NCI-H2107 treated with DMSO at 0.1 percent for 48 hours (cell line): ENCODE data around the gene DEAF1.
A peak's percentile ranks its signal among the peaks of the same experiment; 100 is the strongest.
"Not testable (repeated sequence)": the region's sequence is repeated elsewhere in the genome, so short reads cannot be mapped to it uniquely, and the experiment has no call there.

ENCODE experiments used
- DNase-seq: peaks from one replicate; lab custom pipeline; 2025; ENCODE audit not compliant: unreplicated experiment; lab: John Stamatoyannopoulos, UW

DEAF1 gene

DNA sequence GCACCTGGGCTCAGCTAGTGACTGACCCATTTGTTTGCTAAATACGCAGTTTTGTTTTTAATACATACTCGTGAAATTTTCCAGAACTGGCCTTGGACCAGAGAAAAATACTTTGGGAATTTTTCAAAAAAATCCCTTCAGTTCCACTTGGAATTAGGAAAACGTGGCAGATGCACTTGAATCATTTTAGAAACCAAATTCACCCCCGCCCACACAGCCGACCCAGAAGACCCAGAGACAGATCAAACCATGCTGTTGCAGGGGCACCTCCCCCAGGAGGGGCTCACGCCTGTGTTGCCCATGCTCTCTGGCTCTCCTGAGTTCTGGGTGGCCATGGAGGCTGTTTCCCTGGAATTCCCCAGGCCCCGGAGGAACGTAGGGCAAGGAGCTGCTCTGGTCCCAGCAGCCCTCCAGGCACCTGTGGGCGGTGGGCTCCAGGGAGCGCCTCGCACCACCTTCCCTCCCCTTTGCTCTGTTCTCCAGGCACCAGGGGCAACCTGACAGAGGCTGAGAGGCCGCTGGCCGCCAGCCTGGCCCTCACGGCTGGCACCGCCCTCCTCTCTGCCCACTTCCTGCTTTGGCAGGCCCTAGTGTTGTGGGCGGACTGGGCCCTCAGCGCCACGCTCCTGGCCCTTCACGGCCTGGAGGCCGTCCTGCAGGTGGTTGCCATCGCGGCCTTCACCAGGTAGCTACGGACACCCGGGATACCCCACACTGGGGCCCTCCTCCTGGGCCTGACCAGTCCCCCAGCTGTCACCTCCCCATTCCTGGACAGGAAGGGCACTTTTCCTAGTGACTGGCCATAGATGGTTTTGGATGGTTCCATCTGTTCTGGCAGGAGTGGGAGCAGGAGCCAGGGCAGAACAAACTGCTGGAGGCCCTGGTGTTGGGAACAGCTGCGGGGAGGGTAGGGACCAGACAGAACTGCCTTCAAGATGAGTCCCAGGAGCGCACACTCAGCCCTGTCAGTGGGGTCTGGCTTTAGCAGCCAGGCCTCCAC, 7.7 kb upstream of the DEAF1 start:
- no peak for DNase-seq

DNA sequence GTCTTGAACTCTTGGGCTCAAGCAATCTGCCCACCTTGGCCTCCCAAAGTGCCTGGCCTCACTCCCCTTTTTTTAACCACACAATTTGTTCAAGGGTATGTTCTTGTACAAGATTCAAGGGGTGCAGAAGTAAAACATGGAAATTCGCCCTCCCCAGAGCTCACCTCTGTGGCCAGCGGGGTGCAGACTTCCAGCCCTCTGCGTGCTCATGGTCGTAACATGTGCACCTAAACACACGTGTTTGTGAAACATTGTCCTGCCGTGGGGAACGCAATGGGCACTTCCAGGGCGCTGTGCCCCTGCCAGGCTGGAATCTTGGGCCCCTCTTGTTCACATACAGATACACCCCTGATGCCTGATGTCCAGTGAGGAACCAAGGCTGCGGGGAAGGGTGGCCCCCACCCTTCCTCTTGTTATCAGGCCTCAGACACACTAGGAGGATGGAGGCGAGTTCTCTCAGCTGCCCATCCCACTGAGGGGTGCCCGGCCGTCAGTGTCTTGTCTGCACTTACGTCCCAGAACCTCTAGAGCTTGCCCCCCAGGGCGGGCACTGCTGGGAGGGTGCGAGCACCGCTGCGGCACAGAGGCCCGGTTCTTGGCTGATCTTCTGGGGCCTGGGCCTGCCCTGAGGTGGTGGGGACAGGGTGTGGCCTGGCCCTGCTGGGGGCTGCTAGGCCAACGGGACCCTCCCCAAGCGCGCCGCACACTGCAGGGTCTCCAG, 6.9 kb upstream of the DEAF1 start:
- DNase-seq: no peak

DNA sequence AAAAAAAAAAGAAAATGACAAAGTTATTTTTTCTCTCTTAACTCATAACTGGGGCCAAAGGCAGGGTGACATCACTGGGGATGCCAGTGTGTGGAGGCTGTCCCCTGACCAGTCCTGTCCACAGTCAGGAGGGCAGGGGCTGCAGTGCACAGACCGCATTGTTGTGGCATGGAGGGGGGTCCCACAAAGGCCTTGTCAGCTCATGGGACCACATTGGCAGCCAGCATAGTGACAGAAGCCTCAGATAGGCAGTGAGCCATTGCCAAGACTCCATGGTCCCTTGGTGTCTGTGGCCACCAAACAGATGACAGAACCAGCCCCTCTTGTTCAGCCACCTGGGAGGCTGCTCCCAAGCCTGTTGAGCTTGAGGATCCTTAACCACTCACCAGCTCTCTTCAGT, 4.7 kb upstream of the DEAF1 start:
- no peak for DNase-seq

DNA sequence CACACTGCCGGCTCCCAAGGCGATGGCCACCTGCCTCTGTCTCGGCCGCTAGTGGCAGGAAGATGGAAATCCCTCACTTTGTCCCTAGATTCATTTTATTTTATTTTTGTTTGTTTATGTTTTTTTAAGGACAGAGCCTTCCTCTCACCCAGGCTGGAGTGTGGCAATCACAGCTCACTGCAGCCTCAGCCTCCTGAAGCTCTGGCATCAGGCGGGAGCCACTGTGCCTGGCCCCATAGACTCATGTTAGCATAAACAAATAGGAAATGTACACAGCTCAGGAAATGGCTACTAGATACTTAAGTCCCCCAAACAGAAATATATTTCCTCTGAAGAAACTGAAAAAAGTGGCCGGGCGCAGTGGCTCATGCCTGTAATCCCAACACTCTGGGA, 4.1 kb upstream of the DEAF1 start:
- no peak for DNase-seq

DNA sequence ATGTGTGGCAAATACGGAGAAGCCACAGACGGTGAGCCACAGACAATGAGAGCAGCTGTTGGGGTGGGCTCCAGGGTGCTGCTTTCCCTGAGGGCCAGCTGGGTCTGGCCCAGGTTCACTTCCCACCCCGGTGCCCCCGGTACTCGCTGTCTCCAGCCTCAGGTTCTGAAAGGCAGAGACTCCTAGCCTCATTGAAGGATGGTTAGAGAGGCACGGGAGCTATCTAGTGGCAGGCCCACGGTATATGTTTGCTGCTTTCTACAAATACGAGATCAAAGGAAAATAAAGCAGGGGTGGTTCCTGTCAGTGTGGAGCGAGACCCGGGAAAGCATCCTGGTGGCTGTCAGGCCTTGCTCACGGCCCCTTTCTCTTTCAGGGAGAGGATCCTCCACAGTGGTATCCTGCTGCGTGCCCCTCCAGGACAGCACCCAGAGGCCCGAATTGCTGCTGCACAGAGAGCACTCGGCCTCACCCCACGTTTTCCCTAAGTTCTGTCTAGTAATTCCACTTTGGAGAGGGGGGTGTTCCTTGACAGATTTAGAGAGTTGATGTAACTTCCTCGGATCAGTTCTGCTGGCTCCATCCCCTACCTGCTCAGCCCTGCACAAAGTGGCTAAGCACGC, 3.6 kb upstream of the DEAF1 start:
- no peak for DNase-seq

DNA sequence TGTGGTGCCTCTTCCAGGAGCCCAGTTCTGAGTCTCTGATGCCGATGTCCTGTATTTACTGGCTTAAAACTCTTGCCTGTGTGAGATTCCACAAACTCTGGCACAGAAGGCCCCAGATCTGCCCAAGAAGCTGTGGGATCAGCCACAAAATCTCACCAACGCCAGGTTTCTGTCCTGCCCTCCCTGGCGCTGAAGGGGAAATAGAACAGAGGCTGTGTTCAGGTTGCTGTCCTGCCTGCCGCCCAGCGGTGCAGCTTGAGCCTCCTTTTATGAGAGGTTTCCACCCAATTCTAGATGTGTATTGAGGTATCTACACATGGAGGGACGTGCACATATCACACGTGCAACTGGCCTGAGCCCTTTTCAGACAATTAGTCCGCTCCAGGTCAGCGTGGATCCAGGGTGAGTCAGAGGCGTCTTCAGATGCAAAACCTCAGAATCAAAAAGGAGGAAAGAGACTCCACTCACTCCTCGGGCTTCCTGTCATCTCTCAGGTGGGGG, 2.8 kb upstream of the DEAF1 start:
- DNase-seq: no peak

DNA sequence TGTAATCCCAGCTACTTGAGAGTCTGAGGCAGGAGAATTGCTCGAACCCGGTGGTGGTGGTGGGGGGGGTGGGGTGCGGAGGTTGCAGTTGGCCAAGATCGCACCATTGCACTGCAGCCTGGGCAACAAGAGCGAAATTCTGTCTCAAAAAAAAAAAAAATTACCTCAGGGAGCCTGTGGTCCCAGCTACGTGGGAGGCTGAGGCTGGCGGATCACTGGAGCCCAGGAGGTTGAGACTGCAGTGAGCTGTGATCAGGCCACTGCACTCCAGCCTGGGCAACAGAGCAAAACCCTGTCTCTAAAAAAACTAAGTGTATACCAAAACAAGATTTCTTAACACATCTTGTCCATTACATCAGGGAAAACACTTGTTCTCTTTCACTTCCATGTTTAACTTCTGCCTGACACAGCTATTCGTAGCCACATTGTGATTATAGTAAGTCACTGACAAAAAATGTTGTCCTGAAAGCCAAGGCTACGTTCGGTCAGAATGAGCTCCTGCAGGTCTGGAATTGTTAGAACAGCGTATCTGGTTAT, 2.0 kb upstream of the DEAF1 start:
- no peak for DNase-seq

DNA sequence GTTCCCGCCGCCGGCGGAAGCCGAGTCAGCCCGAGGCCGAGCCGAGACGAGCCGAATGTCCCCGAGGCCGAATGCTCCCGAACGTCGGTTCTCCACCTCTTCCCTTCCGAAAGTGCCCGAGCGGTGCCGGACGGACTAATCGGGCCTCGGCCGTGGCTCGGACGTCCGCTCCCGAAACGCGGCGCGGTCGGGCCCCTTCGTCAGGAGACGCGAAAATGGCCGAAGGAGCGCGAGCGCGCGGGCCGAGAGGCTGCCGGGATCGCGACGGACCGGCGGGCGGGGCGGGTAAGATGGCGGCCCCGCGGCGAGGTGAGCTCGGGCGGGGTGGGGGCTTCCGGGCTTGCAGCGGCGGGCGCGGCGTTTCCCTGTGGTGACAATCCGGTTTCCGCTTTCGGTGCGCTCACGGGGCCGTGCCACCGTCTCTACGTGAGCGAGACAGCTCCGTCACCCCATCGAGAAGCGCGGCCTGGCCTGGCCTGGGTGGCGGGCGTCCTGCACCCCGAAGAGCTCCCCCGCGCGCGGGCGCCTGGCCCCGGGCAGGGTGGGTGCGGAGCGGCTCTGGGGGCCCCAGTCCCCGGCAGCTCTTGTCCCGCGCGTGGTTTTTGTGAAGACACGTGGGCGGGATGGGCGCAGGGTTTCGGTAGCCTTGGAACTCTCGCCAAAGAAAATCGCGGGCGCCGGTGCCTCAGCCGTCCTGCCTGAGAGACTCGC, 671 bp upstream of the DEAF1 start, which contains the start of gene TMEM80:
TSS of gene TMEM80 (plus strand) at position 279 of the 711 bp plus-strand sequence. CDS start at position 291, 12 bp downstream.
- DNase-seq: peak; percentile 87

DNA sequence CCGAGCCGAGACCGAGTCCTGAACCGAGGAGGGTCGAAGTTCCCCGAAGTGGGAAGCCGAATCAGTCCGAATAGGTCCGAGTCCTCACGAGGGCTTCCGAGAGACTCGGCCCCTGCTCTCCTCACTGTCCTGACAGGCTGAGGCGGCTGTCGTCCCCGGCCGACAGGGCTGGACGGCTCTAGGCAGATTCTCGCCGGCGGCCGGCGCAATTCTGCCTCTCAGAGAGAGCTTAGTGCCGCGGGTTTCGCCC, 191 bp upstream of the DEAF1 start:
- no peak for DNase-seq

DNA sequence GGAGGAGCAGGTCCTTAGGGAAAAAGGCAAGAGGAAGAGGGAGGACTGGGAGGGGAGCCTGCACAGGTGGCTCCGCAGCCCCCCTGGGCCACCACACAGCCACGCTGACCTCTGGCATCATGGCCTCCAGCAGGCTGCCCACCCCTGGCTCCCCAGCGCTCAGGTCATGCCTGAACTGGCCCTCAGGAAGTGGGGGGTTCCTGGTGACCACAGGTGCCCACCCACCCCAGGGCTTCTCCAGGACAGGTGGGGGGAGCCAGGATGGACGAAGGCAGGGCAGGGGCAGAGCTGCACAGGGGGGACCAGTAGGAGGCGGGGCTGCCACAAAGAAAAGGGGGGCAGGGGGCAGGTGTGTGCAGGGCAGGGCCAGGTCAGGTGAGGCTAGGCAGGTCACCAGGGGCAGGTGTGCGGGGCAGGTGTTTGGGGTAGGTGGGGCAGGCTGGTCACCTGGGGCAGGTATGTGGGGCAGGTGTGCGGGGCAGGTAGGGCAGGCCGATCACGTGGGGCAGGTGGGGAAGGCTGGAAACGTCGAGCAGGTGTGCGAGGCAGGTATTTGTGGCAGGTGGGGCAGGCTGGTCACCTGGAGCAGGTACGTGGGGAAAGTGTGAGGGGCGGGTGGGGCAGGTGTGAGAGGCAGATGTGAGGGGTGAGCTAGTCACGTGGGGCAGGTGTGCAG, 997 bp downstream of the DEAF1 start:
- DNase-seq: peak; percentile 33

DNA sequence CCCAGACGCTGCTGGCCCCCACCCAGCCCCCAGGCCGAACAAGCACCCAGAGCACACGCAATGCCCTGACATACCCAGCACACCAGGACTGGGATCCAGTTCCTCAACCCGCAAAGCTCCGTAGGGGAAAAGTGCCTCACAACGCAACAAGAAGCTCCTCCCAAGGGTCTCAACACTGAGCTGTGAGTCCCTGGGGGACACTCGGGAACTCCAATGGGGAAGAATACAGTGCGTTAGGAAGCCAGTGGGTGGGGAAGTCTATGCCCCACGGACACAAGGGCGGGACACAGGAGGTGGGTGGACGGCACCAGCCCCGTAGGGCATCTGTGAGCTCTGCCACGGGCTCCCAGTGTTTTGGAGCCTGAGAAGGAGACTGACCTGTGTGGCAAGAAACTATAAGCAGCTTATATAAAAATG, 1.6 kb downstream of the DEAF1 start:
- no peak for DNase-seq

DNA sequence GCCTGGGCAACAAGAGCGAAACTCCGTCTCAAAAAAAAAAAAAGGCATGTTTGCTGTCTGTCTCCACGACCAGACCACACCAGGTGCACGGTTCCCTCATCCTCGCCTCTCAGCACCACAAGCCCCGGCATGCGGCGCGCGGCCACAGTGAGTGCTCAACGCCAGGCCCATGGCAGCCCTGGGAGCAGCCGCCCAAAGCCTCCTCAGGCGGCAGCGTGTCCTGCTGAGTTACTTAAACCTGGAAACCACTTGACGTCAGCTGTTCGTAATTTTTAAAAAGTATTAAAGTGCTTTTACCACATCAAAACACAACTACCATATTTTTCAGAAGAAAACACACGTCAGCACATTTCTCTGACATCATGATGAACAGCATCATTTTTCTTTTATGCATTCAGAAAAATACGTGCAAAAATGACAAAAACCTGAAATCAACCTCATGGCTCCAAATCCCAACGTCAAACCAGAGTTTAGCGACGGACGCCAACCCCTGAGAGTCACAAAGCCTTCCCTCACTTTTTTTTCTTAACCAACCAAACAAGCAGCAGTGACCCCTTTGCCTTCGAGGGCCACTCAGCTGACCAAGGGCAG, 2.1 kb downstream of the DEAF1 start:
- DNase-seq: peak; percentile 45

DNA sequence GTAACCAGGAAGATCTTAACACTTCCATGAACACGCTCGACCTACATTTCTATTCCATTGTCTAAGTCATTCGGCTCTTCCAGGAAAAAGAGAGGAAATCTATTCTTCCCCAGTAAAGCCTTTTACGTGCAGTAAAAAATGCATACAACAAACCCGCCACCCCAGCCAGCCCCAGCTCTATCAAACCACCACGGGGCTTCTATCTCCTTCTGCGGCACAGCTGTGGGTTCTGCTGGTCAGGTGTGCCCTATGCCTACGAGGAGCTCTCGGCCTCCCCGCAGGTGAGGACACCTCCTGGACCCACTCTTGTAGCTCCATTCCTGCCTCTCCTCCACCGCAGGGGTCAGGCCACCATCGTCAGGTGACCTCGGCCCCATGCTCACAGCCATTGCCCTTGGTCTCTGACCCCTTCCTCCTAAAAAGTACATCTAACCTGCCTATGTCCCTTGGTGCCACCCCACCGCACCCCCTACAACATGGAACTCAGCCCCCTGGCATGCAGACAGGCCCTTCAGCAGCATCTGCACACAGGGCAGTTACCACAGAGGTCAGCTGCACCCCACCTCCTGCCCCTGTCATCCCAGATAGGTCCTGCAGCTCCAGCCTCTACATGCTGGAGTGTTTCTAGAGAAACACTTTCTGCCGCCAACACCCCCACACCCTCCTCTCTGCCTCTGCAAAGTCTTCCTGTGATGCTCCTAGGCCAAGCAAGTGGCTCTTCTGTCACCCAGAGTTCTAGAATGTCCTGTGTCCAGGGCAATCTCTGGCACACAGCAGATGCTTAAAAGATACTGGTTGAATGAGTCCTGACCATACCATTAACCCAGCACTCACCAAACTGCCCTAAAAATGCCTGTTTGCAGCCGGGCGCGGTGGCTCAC, 3.1 kb downstream of the DEAF1 start:
- no peak for DNase-seq

DNA sequence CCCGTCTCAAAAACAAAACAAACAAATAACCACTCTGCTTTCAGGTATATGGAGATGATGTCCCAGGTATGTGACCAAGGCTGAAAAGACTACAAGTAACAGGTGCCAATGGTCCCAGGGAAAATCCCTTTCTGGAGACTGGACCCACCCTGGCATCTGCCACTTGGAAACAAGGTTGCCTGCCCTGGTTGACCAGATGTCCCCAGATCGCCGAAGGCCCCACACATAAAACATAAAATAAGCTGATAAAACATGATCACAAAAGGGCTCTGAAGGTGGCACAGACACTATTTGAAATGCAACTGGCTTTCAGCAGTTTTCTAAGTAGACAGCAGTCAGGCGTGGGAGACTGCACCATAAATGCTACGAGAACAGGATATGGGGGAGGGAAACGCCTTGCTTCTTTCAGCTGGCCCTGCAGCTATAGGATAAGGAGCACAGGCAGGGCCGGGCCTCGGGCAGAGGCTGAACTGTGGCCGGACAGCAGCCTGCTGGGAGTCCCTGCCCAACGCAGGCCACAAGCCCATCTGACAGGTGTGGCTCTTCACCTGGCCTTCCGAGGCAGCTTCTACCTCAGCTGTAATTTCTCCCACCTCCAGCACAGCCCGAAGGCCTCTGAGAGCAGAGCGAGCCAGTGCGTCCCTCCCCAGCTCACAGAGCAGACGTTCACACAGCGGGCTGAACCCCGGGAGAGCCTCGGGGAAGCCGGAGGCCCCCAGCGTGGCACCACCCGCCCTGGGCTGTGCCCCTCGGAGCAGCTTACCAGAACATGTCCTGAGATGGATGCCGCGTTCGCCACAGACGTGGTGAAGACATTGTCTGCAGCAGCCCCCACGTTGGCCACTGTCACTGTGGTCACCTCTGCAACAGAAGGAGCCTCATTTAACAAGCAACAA, 4.0 kb downstream of the DEAF1 start:
- DNase-seq: no peak

DNA sequence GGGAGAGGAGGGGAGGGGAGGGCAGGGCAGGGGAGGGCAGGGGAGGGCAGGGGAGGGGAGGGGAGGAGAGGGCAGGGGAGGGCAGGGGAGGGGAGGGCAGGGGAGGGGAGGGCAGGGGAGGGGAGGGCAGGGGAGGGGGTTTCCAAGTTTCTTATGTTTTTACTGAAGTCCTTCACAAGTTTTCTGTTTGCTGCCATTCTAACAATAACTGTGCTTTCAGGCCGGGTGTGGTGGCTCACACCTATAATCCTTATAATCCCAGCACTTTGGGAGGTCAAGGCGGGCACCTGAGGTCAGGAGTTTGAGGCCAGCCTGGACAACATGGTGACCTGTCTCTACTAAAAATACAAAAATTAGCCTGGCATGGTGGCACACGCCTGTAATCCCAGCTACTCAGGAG, 4.8 kb downstream of the DEAF1 start:
- DNase-seq: not testable (repeated sequence)

DNA sequence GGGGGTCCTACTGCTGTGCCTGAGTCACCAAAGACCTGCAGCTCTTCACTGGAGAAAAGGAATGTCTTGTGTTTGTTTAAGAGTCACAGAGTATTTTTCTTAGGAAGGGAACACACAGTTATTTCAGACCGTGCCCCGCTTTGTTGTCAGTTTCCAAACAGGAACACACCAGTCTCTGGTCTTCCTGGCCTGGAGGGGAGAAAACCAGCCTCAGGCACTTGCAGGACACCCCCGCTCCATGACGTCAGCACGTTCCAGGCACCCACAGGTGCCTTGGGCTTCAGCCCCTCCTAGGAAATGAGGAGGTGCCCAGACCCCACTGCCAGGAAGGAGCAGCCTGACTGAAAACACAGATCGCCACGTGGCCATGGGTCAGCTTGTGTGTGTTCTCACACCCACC, 5.4 kb downstream of the DEAF1 start:
- no peak for DNase-seq

DNA sequence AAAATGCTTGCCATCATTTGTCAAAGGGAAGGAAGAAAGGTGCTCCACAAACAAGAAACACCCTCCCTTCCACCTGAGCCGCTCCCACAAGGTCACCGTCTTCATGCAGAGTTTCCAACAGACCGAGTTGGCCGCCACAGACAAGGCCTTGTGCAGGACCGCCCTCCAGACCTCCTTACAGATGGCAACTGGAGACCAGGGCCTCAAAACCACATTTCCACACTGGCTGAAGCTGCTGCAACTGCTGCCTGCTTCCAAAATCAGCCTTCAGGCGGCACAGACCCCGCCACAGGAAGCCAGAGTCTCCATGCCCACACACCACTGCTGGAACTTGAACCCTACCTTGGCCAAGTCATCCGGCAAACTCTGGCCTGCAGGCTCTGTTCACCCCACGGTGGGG, 6.3 kb downstream of the DEAF1 start:
- no peak for DNase-seq

DNA sequence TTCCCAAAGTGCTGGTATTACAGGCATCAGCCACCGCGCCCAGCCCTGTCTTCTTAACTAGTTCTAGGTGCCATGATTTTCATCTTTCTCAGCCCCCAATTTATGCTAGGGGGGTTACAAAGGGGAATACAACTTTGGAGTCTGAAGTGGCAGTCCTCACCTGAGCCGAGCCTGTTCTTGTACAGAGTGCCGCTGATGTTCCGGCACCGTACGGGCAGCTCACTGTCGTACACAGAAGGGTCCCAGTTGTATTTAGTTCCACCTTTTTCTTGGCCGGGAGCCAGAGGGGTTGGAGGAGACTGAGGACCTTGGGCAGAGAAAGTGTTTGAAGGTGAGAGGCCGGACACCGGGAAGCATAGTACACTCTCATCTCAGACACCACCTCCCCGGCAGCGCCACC, 7.3 kb downstream of the DEAF1 start:
- DNase-seq: no peak
